GM23338 (cell line): ENCODE results near the gene C1orf50. TPM values are rescaled to one million over a fixed set of nuclear protein-coding genes. Genes with fewer than 3 reads are reported as not detected.

Source experiments
- ATAC-seq: fragments of 200-7000 bp; cut with Tn5 transposase; 3 replicates; pipeline ENCODE4 v1.9.1; 2020
- DNase-seq: peaks from one replicate; pipeline ENCODE4 v3.0.0-alpha.2; 2015; ENCODE audit warnings: low spot score
- H2AFZ ChIP-seq: fragments of 200-600 bp; sonication (generic); 2 replicates; pipeline ENCODE4 v1.8.0; 2016; ENCODE audit warnings: antibody characterized with exemption, mild to moderate bottlenecking, moderate library complexity
- H3F3A ChIP-seq: fragments of 200-600 bp; sonication (generic); replicated peaks from 2 replicates; pipeline ENCODE4 v1.8.0; 2017; ENCODE audit warnings: antibody characterized with exemption, mixed run types, low read depth
- H3K27ac ChIP-seq: fragments of 200-600 bp; sonication (generic); 2 replicates; pipeline ENCODE4 v1.6.1; 2016; ENCODE audit warnings: low read depth
- H3K27me3 ChIP-seq: fragments of 200-600 bp; sonication (generic); 2 replicates; pipeline ENCODE4 v1.8.0; 2016; ENCODE audit warnings: mild to moderate bottlenecking, mixed run types, moderate library complexity; ENCODE audit not compliant: insufficient read depth
- H3K36me3 ChIP-seq: fragments of 200-600 bp; sonication (generic); 2 replicates; pipeline ENCODE4 v1.8.0; 2016; ENCODE audit warnings: mild to moderate bottlenecking; ENCODE audit not compliant: insufficient read depth
- H3K4me1 ChIP-seq: fragments of 200-600 bp; sonication (generic); 2 replicates; pipeline ENCODE4 v1.8.0; 2016; ENCODE audit warnings: mild to moderate bottlenecking, moderate library complexity; ENCODE audit not compliant: insufficient read depth
- H3K4me2 ChIP-seq: fragments of 200-600 bp; sonication (generic); 2 replicates; pipeline ENCODE4 v1.7.1; 2017; ENCODE audit warnings: mixed run types
- H3K4me3 ChIP-seq: fragments of 200-600 bp; sonication (generic); 2 replicates; pipeline ENCODE4 v1.6.1; 2016; ENCODE audit warnings: mixed run types
- H3K79me2 ChIP-seq: fragments of 200-600 bp; sonication (generic); replicated peaks from 2 replicates; pipeline ENCODE4 v1.8.0; 2017; ENCODE audit warnings: mild to moderate bottlenecking; ENCODE audit not compliant: insufficient read depth
- H3K9me2 ChIP-seq: fragments of 200-600 bp; sonication (generic); 2 replicates; pipeline ENCODE4 v1.8.0; 2017; ENCODE audit not compliant: insufficient read depth
- H4K20me1 ChIP-seq: fragments of 200-600 bp; sonication (generic); replicated peaks from 2 replicates; pipeline ENCODE4 v1.8.0; 2017; ENCODE audit warnings: mild to moderate bottlenecking; ENCODE audit not compliant: insufficient read depth
- H3K27ac Mint-ChIP-seq: 2 replicates; pipeline ENCODE4 v1.8.0; 2020; ENCODE audit warnings: inconsistent platforms, mild to moderate bottlenecking, moderate library complexity, mixed read lengths
- H3K27me3 Mint-ChIP-seq: 3 replicates; pipeline ENCODE4 v1.8.0; 2022; ENCODE audit warnings: low read depth, mild to moderate bottlenecking, moderate library complexity, mixed read lengths, inconsistent platforms; ENCODE audit not compliant: insufficient read depth, poor library complexity
- H3K36me3 Mint-ChIP-seq: 3 replicates; pipeline ENCODE4 v1.8.0; 2021; ENCODE audit warnings: low read depth, mild to moderate bottlenecking, inconsistent platforms, moderate library complexity, mixed read lengths
- H3K4me1 Mint-ChIP-seq: 3 replicates; pipeline ENCODE4 v1.8.0; 2020; ENCODE audit warnings: mild to moderate bottlenecking, inconsistent platforms, mixed read lengths
- H3K4me3 Mint-ChIP-seq: 3 replicates; pipeline ENCODE4 v1.8.0; 2021; ENCODE audit warnings: moderate library complexity, mild to moderate bottlenecking, inconsistent platforms, mixed read lengths
- H3K9me3 Mint-ChIP-seq: 3 replicates; pipeline ENCODE4 v1.8.0; 2020; ENCODE audit warnings: moderate library complexity, mild to moderate bottlenecking, inconsistent platforms, mixed read lengths
- CREB1 ChIP-seq: fragments of 250-450 bp; sonication (Bioruptor Pico); IDR thresholded peaks from 2 replicates; pipeline ENCODE4 v1.5.0; 2020; ENCODE audit warnings: low read depth, mild to moderate bottlenecking, moderate library complexity
- EZH2 ChIP-seq: fragments of 200-600 bp; sonication (generic); IDR thresholded peaks from one replicate; pipeline ENCODE4 v1.8.0; 2017; ENCODE audit warnings: antibody characterized with exemption, mild to moderate bottlenecking, low read depth; ENCODE audit not compliant: unreplicated experiment
- EZH2phosphoT487 ChIP-seq: fragments of 200-600 bp; sonication (generic); IDR thresholded peaks from one replicate; pipeline ENCODE4 v1.8.1; 2018; ENCODE audit warnings: antibody characterized with exemption; ENCODE audit not compliant: unreplicated experiment
- JUNB ChIP-seq: IDR thresholded peaks from one replicate; pipeline ENCODE4 v1.6.1; 2016; ENCODE audit warnings: antibody characterized with exemption; ENCODE audit not compliant: unreplicated experiment
- NANOG ChIP-seq: IDR thresholded peaks from 2 replicates; pipeline ENCODE4 v1.6.1; 2016; ENCODE audit warnings: antibody characterized with exemption, borderline replicate concordance
- POLR2AphosphoS5 ChIP-seq: IDR thresholded peaks from 2 replicates; pipeline ENCODE4 v1.6.1; 2016; ENCODE audit warnings: antibody characterized with exemption, low read depth
- STAT1 ChIP-seq: IDR thresholded peaks from one replicate; pipeline ENCODE4 v1.6.1; 2016; ENCODE audit warnings: antibody characterized with exemption; ENCODE audit not compliant: unreplicated experiment
- ZNF114 ChIP-seq: fragments of 250-450 bp; sonication (Bioruptor Pico); IDR thresholded peaks from 2 replicates; pipeline ENCODE4 v1.5.0; 2020; ENCODE audit warnings: mild to moderate bottlenecking, moderate library complexity
- ZNF331 ChIP-seq: fragments of 250-450 bp; sonication (Bioruptor Pico); IDR thresholded peaks from 2 replicates; pipeline ENCODE4 v1.5.0; 2020; ENCODE audit warnings: low read depth, mild to moderate bottlenecking, moderate library complexity
- ZNF462 ChIP-seq: fragments of 250-450 bp; sonication (Bioruptor Pico); IDR thresholded peaks from 2 replicates; pipeline ENCODE4 v1.5.0; 2020; ENCODE audit warnings: mild to moderate bottlenecking, moderate library complexity
- polyA plus RNA-seq: library from polyadenylated mRNA; unstranded; fragments of >200 nt; fragmentation: Nextera tagmentation; extraction: Ambion mirVana; gene quantifications from 2 replicates; pipeline ENCODE4 v1.2.1, GENCODE V29; 2016
- total RNA-seq: library from RNA; depleted of rRNA; stranded (reverse); fragments of >200 nt; shearing (Covaris generic); gene quantifications from 2 replicates; pipeline ENCODE4 v1.2.3, GENCODE V29; 2014
- TF ChIP-seq, protein P1 (sequence below), 2 experiments: fragments of 200-600 bp in 1 of 2; sonication (generic) in 1 of 2; conservative IDR thresholded peaks; 2 replicates each; pipeline versions ENCODE4 v1.5.1 to v1.6.1; 2016 to 2017; ENCODE audit warnings: antibody characterized with exemption in 2 of 2, low read depth in 2 of 2, mild to moderate bottlenecking in 2 of 2, moderate library complexity in 1 of 2
- TF ChIP-seq, protein P2 (sequence below): IDR thresholded peaks from 2 replicates; pipeline ENCODE4 v1.6.1; 2016; ENCODE audit warnings: antibody characterized with exemption
- TF ChIP-seq, protein P3 (sequence below): IDR thresholded peaks from one replicate; pipeline ENCODE4 v1.6.1; 2018; ENCODE audit warnings: antibody characterized with exemption; ENCODE audit not compliant: unreplicated experiment

The C1orf50 gene
- total and polyA plus RNA-seq, 2 experiments from 2014 or later, result 4.4 to 4.7 TPM

GRCh38 chr1:42769811-42770210, 2.8 kb downstream of the C1orf50 start:
- H3K27me3 Mint-ChIP-seq, result peaks cover 12% of the 10 kb centered on the region
- Histone ChIP-seq H3K9me2 (no peaks in the 10 kb centered on the region), H2AFZ (no peak overlapping the region), H3K27me3 (no peaks in the 10 kb centered on the region), H3K36me3 (peaks cover 5% of the 10 kb centered on the region; the same call in 1 of the 2 replicates), H4K20me1 (peaks cover 8% of the 10 kb centered on the region; the same call in 1 of the 2 replicates), H3K4me2 (no peak overlapping the region), H3K27ac (no peak overlapping the region), H3K4me1 (peaks cover 32% of the 10 kb centered on the region), H3F3A (no peaks in the 10 kb centered on the region), H3K4me3 (no peak overlapping the region), H3K79me2 (peaks cover 66% of the 10 kb centered on the region)
- H3K36me3 Mint-ChIP-seq, result peaks cover 29% of the 10 kb centered on the region
- peaks cover 14% of the 10 kb centered on the region for H3K4me1 Mint-ChIP-seq
- no peaks in the 10 kb centered on the region; the same call in 2 of the 3 replicates for H3K9me3 Mint-ChIP-seq
- H3K4me3 Mint-ChIP-seq, result no peak overlapping the region; the same call in 2 of the 3 replicates
- no peak overlapping the region for H3K27ac Mint-ChIP-seq
- DNase-seq (no peak), ATAC-seq (no peak)
- TF ChIP-seq, protein P1, sequence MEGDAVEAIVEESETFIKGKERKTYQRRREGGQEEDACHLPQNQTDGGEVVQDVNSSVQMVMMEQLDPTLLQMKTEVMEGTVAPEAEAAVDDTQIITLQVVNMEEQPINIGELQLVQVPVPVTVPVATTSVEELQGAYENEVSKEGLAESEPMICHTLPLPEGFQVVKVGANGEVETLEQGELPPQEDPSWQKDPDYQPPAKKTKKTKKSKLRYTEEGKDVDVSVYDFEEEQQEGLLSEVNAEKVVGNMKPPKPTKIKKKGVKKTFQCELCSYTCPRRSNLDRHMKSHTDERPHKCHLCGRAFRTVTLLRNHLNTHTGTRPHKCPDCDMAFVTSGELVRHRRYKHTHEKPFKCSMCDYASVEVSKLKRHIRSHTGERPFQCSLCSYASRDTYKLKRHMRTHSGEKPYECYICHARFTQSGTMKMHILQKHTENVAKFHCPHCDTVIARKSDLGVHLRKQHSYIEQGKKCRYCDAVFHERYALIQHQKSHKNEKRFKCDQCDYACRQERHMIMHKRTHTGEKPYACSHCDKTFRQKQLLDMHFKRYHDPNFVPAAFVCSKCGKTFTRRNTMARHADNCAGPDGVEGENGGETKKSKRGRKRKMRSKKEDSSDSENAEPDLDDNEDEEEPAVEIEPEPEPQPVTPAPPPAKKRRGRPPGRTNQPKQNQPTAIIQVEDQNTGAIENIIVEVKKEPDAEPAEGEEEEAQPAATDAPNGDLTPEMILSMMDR (conservative IDR thresholded peaks at IDR 0.05; ENCODE audit: low read depth in 2 of 2), result no peak
- no peak for TF ChIP-seq STAT1
- TF ChIP-seq NANOG, result no peak
- TF ChIP-seq ZNF331 (CRISPR knock-in tag), result no peak
- no peak for TF ChIP-seq EZH2
- no peak for TF ChIP-seq EZH2phosphoT487
- no peak for TF ChIP-seq JUNB
- TF ChIP-seq, protein P2, sequence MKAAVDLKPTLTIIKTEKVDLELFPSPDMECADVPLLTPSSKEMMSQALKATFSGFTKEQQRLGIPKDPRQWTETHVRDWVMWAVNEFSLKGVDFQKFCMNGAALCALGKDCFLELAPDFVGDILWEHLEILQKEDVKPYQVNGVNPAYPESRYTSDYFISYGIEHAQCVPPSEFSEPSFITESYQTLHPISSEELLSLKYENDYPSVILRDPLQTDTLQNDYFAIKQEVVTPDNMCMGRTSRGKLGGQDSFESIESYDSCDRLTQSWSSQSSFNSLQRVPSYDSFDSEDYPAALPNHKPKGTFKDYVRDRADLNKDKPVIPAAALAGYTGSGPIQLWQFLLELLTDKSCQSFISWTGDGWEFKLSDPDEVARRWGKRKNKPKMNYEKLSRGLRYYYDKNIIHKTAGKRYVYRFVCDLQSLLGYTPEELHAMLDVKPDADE, result no peak
- TF ChIP-seq ZNF462, result no peak
- no peak for TF ChIP-seq ZNF114 (CRISPR knock-in tag)
- TF ChIP-seq, protein P3, sequence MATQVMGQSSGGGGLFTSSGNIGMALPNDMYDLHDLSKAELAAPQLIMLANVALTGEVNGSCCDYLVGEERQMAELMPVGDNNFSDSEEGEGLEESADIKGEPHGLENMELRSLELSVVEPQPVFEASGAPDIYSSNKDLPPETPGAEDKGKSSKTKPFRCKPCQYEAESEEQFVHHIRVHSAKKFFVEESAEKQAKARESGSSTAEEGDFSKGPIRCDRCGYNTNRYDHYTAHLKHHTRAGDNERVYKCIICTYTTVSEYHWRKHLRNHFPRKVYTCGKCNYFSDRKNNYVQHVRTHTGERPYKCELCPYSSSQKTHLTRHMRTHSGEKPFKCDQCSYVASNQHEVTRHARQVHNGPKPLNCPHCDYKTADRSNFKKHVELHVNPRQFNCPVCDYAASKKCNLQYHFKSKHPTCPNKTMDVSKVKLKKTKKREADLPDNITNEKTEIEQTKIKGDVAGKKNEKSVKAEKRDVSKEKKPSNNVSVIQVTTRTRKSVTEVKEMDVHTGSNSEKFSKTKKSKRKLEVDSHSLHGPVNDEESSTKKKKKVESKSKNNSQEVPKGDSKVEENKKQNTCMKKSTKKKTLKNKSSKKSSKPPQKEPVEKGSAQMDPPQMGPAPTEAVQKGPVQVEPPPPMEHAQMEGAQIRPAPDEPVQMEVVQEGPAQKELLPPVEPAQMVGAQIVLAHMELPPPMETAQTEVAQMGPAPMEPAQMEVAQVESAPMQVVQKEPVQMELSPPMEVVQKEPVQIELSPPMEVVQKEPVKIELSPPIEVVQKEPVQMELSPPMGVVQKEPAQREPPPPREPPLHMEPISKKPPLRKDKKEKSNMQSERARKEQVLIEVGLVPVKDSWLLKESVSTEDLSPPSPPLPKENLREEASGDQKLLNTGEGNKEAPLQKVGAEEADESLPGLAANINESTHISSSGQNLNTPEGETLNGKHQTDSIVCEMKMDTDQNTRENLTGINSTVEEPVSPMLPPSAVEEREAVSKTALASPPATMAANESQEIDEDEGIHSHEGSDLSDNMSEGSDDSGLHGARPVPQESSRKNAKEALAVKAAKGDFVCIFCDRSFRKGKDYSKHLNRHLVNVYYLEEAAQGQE, result no peak
- no peak for TF ChIP-seq CREB1 (CRISPR knock-in tag)
- TF ChIP-seq POLR2AphosphoS5, result no peak
